ENCODE data around the gene PRR13.

Gene PRR13

GRCh38 chr12:53451661-53452158 is 10.2 kb downstream of the PRR13 start, which contains the start of gene PCBP2:
PCBP2 (plus strand) TSS chr12:53452102; CDS start chr12:53454801, 2,699 bp downstream.
- DNase-seq (ENCODE audit: low read depth, low spot score) = peak; percentile 99
- H3K27me3 ChIP-seq (ENCODE audit: insufficient read depth, insufficient read length) = no peaks in the 10 kb centered on the region
- no peaks in the 10 kb centered on the region for H3K4me1 ChIP-seq (ENCODE audit: insufficient read depth, insufficient read length)
- H3K4me3 ChIP-seq (ENCODE audit: insufficient read length, low read depth) = peak within 1 kb of the TSS; percentile 70
- no peak for TF ChIP-seq SUZ12 (IDR thresholded peaks at IDR 0.05; ENCODE audit: extremely low read depth, insufficient read depth, insufficient read length)
- no peak for TF ChIP-seq ZNF274 (IDR thresholded peaks at IDR 0.05; ENCODE audit: low read depth, low read length)
- peak; percentile 18 for TF ChIP-seq YY1 (IDR thresholded peaks at IDR 0.05; ENCODE audit: insufficient read depth, insufficient read length)
- H3K9me3 ChIP-seq (ENCODE audit: insufficient read depth, low read length) = no peaks in the 10 kb centered on the region
- peak within 1 kb of the TSS; percentile 94 for H3K9ac ChIP-seq (ENCODE audit: insufficient read length, low read depth)
- H3K36me3 ChIP-seq (ENCODE audit: insufficient read depth, insufficient read length, low read length) = peaks cover 51% of the 10 kb centered on the region

DNA sequence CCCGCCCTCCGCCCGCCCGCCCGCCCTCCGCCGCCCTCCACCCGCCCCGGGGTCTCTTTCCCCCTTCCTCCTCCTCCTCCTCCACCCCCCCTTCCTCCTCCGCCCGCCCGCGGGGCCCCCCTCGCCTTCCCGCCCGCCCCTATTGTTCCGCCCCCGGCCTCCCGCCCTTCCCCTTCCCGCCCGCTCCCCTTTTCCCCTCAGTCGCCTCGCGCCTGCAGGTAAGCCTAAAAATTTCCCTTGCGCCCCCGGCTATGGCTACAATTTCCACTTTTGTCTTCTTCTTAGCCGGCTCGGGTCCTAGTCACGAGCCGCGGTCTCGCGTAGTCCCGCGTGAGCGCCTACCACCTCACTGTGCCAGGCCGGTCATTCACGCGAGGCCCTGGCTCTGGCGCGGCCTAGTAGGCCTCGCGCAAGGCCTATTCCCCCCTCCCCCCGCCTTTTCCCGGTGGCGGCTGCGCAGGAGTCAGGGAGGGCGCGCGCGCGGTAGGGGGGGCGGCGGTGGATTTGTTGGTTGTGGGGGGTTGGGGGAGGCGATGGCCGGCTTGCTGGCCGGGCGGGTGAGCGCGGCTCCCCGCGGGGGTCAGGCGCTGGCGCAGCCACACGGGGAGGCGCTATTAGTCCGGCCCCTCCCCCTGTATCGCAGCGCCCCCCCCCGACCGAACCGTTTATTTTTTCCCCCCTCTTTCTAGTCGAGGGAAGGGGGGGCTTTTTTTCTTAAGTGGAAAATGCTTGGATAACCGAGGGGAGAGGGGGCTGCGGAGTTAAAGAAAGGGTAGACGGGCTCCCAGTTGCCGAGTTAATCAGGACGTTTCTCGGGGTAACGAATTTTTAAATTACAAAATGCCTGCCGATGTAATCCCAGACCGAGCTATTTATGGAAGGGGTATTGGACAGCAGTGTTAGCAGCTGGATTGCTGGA is 10.9 kb downstream of the PRR13 start:
- Histone ChIP-seq H3K9ac (ENCODE audit: insufficient read length, low read depth) (peak overlapping the region; percentile 94), H3K9me3 (ENCODE audit: insufficient read depth, low read length) (no peaks in the 10 kb centered on the region), H3K4me1 (ENCODE audit: insufficient read depth, insufficient read length) (no peaks in the 10 kb centered on the region), H3K36me3 (ENCODE audit: insufficient read depth, insufficient read length, low read length) (peaks cover 55% of the 10 kb centered on the region), H3K4me3 (ENCODE audit: insufficient read length, low read depth) (peak overlapping the region; percentile 70), H3K27me3 (ENCODE audit: insufficient read depth, insufficient read length) (no peaks in the 10 kb centered on the region)
- DNase-seq (ENCODE audit: low read depth, low spot score) = peak; percentile 81
- no peak for TF ChIP-seq ZNF274 (IDR thresholded peaks at IDR 0.05; ENCODE audit: low read depth, low read length)
- no peak for TF ChIP-seq SUZ12 (IDR thresholded peaks at IDR 0.05; ENCODE audit: extremely low read depth, insufficient read depth, insufficient read length)
- TF ChIP-seq YY1 (IDR thresholded peaks at IDR 0.05; ENCODE audit: insufficient read depth, insufficient read length) = no peak

GRCh38 chr12:53453953-53454640 is 12.6 kb downstream of the PRR13 start:
- H3K4me1 ChIP-seq (ENCODE audit: insufficient read depth, insufficient read length) = no peaks in the 10 kb centered on the region
- TF ChIP-seq YY1 (IDR thresholded peaks at IDR 0.05; ENCODE audit: insufficient read depth, insufficient read length) (no peak), ZNF274 (IDR thresholded peaks at IDR 0.05; ENCODE audit: low read depth, low read length) (no peak), SUZ12 (IDR thresholded peaks at IDR 0.05; ENCODE audit: extremely low read depth, insufficient read depth, insufficient read length) (no peak)
- H3K9ac ChIP-seq (ENCODE audit: insufficient read length, low read depth) = peak overlapping the region; percentile 87

DNA sequence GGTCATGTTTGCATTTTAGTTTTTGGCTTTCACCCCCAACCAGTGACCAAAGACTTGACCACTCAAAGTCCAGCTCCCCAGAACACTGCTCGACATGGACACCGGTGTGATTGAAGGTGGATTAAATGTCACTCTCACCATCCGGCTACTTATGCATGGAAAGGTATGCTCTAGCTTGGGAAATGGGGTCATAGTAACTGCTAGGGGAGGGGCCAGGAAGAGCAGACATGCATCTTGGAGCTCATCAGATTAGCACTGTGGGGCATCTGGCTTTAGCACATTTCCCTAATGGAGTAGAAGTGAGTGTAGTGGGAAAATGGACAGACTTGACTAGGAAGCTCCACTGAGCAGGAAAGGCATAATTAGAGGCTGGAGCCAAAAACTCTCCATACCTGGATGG is 13.2 kb downstream of the PRR13 start:
- no peaks in the 10 kb centered on the region for H3K27me3 ChIP-seq (ENCODE audit: insufficient read depth, insufficient read length)
- peaks cover 66% of the 10 kb centered on the region for H3K36me3 ChIP-seq (ENCODE audit: insufficient read depth, insufficient read length, low read length)
- no peak overlapping the region for H3K4me3 ChIP-seq (ENCODE audit: insufficient read length, low read depth)
- no peaks in the 10 kb centered on the region for H3K9me3 ChIP-seq (ENCODE audit: insufficient read depth, low read length)
- H3K4me1 ChIP-seq (ENCODE audit: insufficient read depth, insufficient read length) = no peaks in the 10 kb centered on the region
- no peak for DNase-seq (ENCODE audit: low read depth, low spot score)
- no peak for TF ChIP-seq ZNF274 (IDR thresholded peaks at IDR 0.05; ENCODE audit: low read depth, low read length)
- H3K9ac ChIP-seq (ENCODE audit: insufficient read length, low read depth) = no peak overlapping the region

More at GRCh38 chr12:53453953-53454640, 12.6 kb downstream of the PRR13 start:
- Histone ChIP-seq H3K36me3 (ENCODE audit: insufficient read depth, insufficient read length, low read length) (peaks cover 60% of the 10 kb centered on the region), H3K9me3 (ENCODE audit: insufficient read depth, low read length) (no peaks in the 10 kb centered on the region), H3K4me3 (ENCODE audit: insufficient read length, low read depth) (peak overlapping the region; percentile 70), H3K27me3 (ENCODE audit: insufficient read depth, insufficient read length) (no peaks in the 10 kb centered on the region)
- DNase-seq (ENCODE audit: low read depth, low spot score) = no peak

- TF ChIP-seq YY1 (IDR thresholded peaks at IDR 0.05; ENCODE audit: insufficient read depth, insufficient read length) = no peak
- no peak for TF ChIP-seq SUZ12 (IDR thresholded peaks at IDR 0.05; ENCODE audit: extremely low read depth, insufficient read depth, insufficient read length)
- TF ChIP-seq ZNF274 (IDR thresholded peaks at IDR 0.05; ENCODE audit: low read depth, low read length) = no peak
- no peak overlapping the region for H3K9ac ChIP-seq (ENCODE audit: insufficient read length, low read depth)
- H3K27me3 ChIP-seq (ENCODE audit: insufficient read depth, insufficient read length) = no peaks in the 10 kb centered on the region
- H3K4me1 ChIP-seq (ENCODE audit: insufficient read depth, insufficient read length) = no peaks in the 10 kb centered on the region
- peaks cover 87% of the 10 kb centered on the region for H3K36me3 ChIP-seq (ENCODE audit: insufficient read depth, insufficient read length, low read length)
- DNase-seq (ENCODE audit: low read depth, low spot score) = no peak
- H3K4me3 ChIP-seq (ENCODE audit: insufficient read length, low read depth) = no peak overlapping the region
- no peaks in the 10 kb centered on the region for H3K9me3 ChIP-seq (ENCODE audit: insufficient read depth, low read length)
These were observed 15.3 kb downstream of the PRR13 start for GRCh38 chr12:53456654-53457366.

DNA sequence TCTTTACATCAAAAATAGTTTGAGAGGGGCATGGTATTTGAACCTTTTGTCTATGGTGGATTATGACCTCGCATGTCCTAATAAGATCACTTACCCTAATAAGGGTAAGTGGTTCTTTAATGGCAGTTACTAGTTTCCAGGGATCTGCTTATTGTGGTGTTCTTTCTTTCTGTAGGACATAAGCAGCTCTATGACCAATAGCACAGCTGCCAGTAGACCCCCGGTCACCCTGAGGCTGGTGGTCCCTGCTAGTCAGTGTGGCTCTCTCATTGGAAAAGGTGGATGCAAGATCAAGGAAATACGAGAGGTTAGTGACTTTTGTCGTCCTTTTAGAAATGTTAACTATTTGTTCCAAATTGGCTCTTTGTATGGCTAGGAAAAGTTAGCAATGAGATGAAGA is 17.6 kb downstream of the PRR13 start:
- Histone ChIP-seq H3K27me3 (ENCODE audit: insufficient read depth, insufficient read length) (no peaks in the 10 kb centered on the region), H3K36me3 (ENCODE audit: insufficient read depth, insufficient read length, low read length) (peaks cover 98% of the 10 kb centered on the region), H3K9ac (ENCODE audit: insufficient read length, low read depth) (no peak overlapping the region), H3K9me3 (ENCODE audit: insufficient read depth, low read length) (no peaks in the 10 kb centered on the region), H3K4me3 (ENCODE audit: insufficient read length, low read depth) (no peak overlapping the region), H3K4me1 (ENCODE audit: insufficient read depth, insufficient read length) (no peaks in the 10 kb centered on the region)
- no peak for DNase-seq (ENCODE audit: low read depth, low spot score)
- TF ChIP-seq ZNF274 (IDR thresholded peaks at IDR 0.05; ENCODE audit: low read depth, low read length) = no peak
- TF ChIP-seq YY1 (IDR thresholded peaks at IDR 0.05; ENCODE audit: insufficient read depth, insufficient read length) = no peak
- no peak for TF ChIP-seq SUZ12 (IDR thresholded peaks at IDR 0.05; ENCODE audit: extremely low read depth, insufficient read depth, insufficient read length)
